GM19395 (cell line): ENCODE measurements around the gene MARCHF9.

Experiments
- ATAC-seq: cut with Tn5 transposase; IDR thresholded peaks from one replicate; pipeline ENCODE4 v1.9.1; 2021; ENCODE audit warnings: mild to moderate bottlenecking, moderate library complexity; ENCODE audit not compliant: unreplicated experiment

The MARCHF9 gene

GRCh38 chr12:57751788-57752667 lies 2.9 kb upstream of the MARCHF9 start, which contains the start of gene CDK4:
Gene CDK4 (minus strand): TSS chr12:57752310. CDS start chr12:57751717, 593 bp downstream.
- peak; percentile 73 for ATAC-seq

- no peak for ATAC-seq
Observed at GRCh38 chr12:57752668-57753000, 2.3 kb upstream of the MARCHF9 start.

GRCh38 chr12:57753756-57754337 lies 1.1 kb upstream of the MARCHF9 start:
- no peak for ATAC-seq

- no peak for ATAC-seq
Observed at GRCh38 chr12:57755194-57755453, 221 bp downstream of the MARCHF9 start.

- no peak for ATAC-seq
Observed at GRCh38 chr12:57755454-57756372, 810 bp downstream of the MARCHF9 start.

- ATAC-seq, result peak; percentile 22
Observed at GRCh38 chr12:57756406-57757341, 1.8 kb downstream of the MARCHF9 start.

GRCh38 chr12:57757771-57758170 lies 2.9 kb downstream of the MARCHF9 start:
- no peak for ATAC-seq

- ATAC-seq, result no peak
Observed at GRCh38 chr12:57758552-57759359, 3.9 kb downstream of the MARCHF9 start.

- ATAC-seq, result no peak
Observed at GRCh38 chr12:57759360-57759980, 4.6 kb downstream of the MARCHF9 start.

- ATAC-seq, result no peak
Observed at GRCh38 chr12:57760347-57760982, 5.6 kb downstream of the MARCHF9 start.

- ATAC-seq, result no peak
Observed at GRCh38 chr12:57761391-57761998, 6.6 kb downstream of the MARCHF9 start.

- no peak for ATAC-seq
Observed at GRCh38 chr12:57762463-57762862, 7.6 kb downstream of the MARCHF9 start.

GRCh38 chr12:57763881-57764661 lies 9.2 kb downstream of the MARCHF9 start:
- no peak for ATAC-seq

GRCh38 chr12:57764662-57765002 lies 9.7 kb downstream of the MARCHF9 start:
- peak; percentile 6 for ATAC-seq

- peak; percentile 63 for ATAC-seq
Observed at GRCh38 chr12:57765003-57765697, 10.2 kb downstream of the MARCHF9 start.

GRCh38 chr12:57765698-57766463 lies 11.0 kb downstream of the MARCHF9 start:
- no peak for ATAC-seq
